GM18508 (cell line): ENCODE measurements around the gene EIF2S2.

Source experiments
- ATAC-seq: cut with Tn5 transposase; IDR thresholded peaks from one replicate; pipeline ENCODE4 v1.9.1; 2021; ENCODE audit warnings: moderate number of reproducible peaks; ENCODE audit not compliant: insufficient read depth, unreplicated experiment

EIF2S2 gene

GRCh38 chr20:34122274-34122980 is 10.4 kb upstream of the EIF2S2 start:
- ATAC-seq: no peak

GRCh38 chr20:34120213-34120612 is 8.2 kb upstream of the EIF2S2 start:
- no peak for ATAC-seq

- ATAC-seq: no peak
Measured at GRCh38 chr20:34115232-34115631, 3.2 kb upstream of the EIF2S2 start.

- no peak for ATAC-seq
Measured at GRCh38 chr20:34114809-34115208, 2.8 kb upstream of the EIF2S2 start.

GRCh38 chr20:34112600-34113101 is 608 bp upstream of the EIF2S2 start:
- ATAC-seq: no peak

GRCh38 chr20:34110745-34111641 is 1.1 kb downstream of the EIF2S2 start:
- ATAC-seq: no peak

GRCh38 chr20:34110025-34110744 is 1.9 kb downstream of the EIF2S2 start:
- no peak for ATAC-seq

GRCh38 chr20:34109442-34109841 is 2.6 kb downstream of the EIF2S2 start:
- no peak for ATAC-seq

- ATAC-seq: no peak
Measured at GRCh38 chr20:34108616-34109174, 3.3 kb downstream of the EIF2S2 start.

GRCh38 chr20:34105978-34106675 is 5.9 kb downstream of the EIF2S2 start:
- ATAC-seq: no peak

- no peak for ATAC-seq
Measured at GRCh38 chr20:34104059-34104458, 8.0 kb downstream of the EIF2S2 start.

GRCh38 chr20:34102342-34102741 is 9.7 kb downstream of the EIF2S2 start:
- no peak for ATAC-seq

- no peak for ATAC-seq
Measured at GRCh38 chr20:34100576-34100975, 11.5 kb downstream of the EIF2S2 start.

- no peak for ATAC-seq
Measured at GRCh38 chr20:34099675-34100074, 12.4 kb downstream of the EIF2S2 start.

GRCh38 chr20:34098570-34098969 is 13.5 kb downstream of the EIF2S2 start:
- ATAC-seq: no peak

- ATAC-seq: no peak
Measured at GRCh38 chr20:34096699-34097444, 15.2 kb downstream of the EIF2S2 start.

GRCh38 chr20:34095825-34096224 is 16.2 kb downstream of the EIF2S2 start:
- no peak for ATAC-seq

GRCh38 chr20:34093895-34094294 is 18.1 kb downstream of the EIF2S2 start:
- ATAC-seq: no peak

- no peak for ATAC-seq
Measured at GRCh38 chr20:34091637-34092200, 20.3 kb downstream of the EIF2S2 start.
